Gastroesophageal sphincter (tissue), 4 donors: ENCODE data around the gene JSRP1. TPM values are rescaled to one million over a fixed set of nuclear protein-coding genes. Genes with fewer than 3 reads are reported as not detected.

Source experiments
- ATAC-seq: fragments of 150-250 bp; one replicate; pipeline ENCODE4 v1.9.1; 2016; ENCODE audit warnings: mild to moderate bottlenecking, moderate library complexity
- H3K27ac ChIP-seq, 4 donors: fragments of 200-600 bp; sonication (generic) in 3 of 4; 1 replicate in 3 of 4; 2 replicates in 1 of 4; pipeline ENCODE4 v1.5.1; 2016 to 2019
- H3K27me3 ChIP-seq: fragments of 200-600 bp; sonication (generic); one replicate; pipeline ENCODE4 v1.5.1; 2019
- H3K36me3 ChIP-seq, 2 donors: fragments of 200-600 bp; sonication (generic); one replicate each; pipeline ENCODE4 v1.5.1; 2019; ENCODE audit warnings: control low read depth in 1 of 2
- H3K4me1 ChIP-seq, 3 donors: fragments of 200-600 bp; sonication (generic); 1 replicate in 2 of 3; 2 replicates in 1 of 3; pipeline ENCODE4 v1.5.1; 2016 to 2019; ENCODE audit warnings: control low read depth in 2 of 3
- H3K4me3 ChIP-seq, 2 donors: fragments of 200-600 bp; sonication (generic); one replicate each; pipeline ENCODE4 v1.5.1; 2019; ENCODE audit warnings: mild to moderate bottlenecking in 1 of 2, moderate library complexity in 1 of 2
- H3K9me3 ChIP-seq, 3 donors: fragments of 200-600 bp; sonication (generic); one replicate each; pipeline ENCODE4 v1.5.1; 2017 to 2019; ENCODE audit warnings: control low read depth in 2 of 3
- EP300 ChIP-seq: sonication (generic); formaldehyde crosslinking; IDR thresholded peaks from one replicate; pipeline ENCODE4 v1.6.1; 2017; ENCODE audit warnings: antibody characterized with exemption, mild to moderate bottlenecking
- POLR2A ChIP-seq, 2 donors: fragments of 450-650 bp; IDR thresholded peaks; one replicate each; pipeline ENCODE4 v1.6.1; 2017; ENCODE audit warnings: antibody characterized with exemption in 2 of 2, mild to moderate bottlenecking in 2 of 2, moderate library complexity in 1 of 2
- POLR2AphosphoS5 ChIP-seq: sonication (generic); formaldehyde crosslinking; IDR thresholded peaks from one replicate; pipeline ENCODE4 v1.6.1; 2017; ENCODE audit warnings: antibody characterized with exemption
- WGBS, 2 donors: methylation state at CpG; one replicate each; pipeline ENCODE4 v1.1.5; 2018; ENCODE audit warnings: low coverage in 1 of 2; 5-methylcytosine and 5-hydroxymethylcytosine counted together
- total RNA-seq, 4 donors: library from RNA; depleted of rRNA; stranded (reverse); fragments of >200 nt; gene quantifications; one replicate each; pipeline ENCODE4 v1.1.0, GENCODE V29; 2016
- TF ChIP-seq, protein P1 (sequence below), 4 experiments: fragments of 200-600 bp in 2 of 4; fragments of 450-650 bp in 2 of 4; sonication (generic) in 1 of 4; IDR thresholded peaks; one replicate each; pipeline ENCODE4 v1.5.1; 2017 to 2019; ENCODE audit warnings: antibody characterized with exemption in 4 of 4, mild to moderate bottlenecking in 2 of 4, moderate library complexity in 2 of 4

JSRP1 gene
- total RNA-seq, 4 donors from 2014 or later = 0.37 TPM; not detected in 3

DNA sequence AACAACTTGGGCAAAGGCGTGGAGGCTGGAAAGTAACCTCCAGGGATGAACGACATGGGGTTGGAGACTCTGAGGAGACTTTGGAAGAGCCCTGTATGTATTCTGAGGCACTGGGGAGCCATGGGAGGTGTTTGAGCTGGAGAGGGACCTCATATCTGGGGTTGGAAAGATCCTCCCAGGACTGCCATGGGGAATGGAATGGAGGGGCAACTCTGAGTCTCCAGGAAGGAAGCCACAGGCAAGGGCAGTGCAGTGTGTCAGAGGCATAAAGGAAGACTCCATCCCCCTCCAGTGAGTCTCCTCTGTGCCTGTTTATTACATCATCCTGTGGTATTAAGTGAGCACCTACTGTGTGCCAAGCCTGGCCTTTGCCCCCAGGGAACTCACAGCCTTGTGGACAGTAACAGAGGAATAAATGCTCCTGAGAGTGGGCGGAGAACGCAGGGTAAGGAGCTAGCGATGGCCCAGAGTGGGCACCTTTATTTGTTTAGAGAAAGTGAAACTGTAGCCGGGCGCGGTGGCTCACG, 18.0 kb upstream of the JSRP1 start:
- peak overlapping the region in 1 of 2 donors; percentile 100 for H3K4me3 ChIP-seq
- TF ChIP-seq EP300 (no peak), POLR2A (IDR thresholded peaks at IDR 0.05) (no peak), POLR2AphosphoS5 (no peak)
- TF ChIP-seq, protein P1, sequence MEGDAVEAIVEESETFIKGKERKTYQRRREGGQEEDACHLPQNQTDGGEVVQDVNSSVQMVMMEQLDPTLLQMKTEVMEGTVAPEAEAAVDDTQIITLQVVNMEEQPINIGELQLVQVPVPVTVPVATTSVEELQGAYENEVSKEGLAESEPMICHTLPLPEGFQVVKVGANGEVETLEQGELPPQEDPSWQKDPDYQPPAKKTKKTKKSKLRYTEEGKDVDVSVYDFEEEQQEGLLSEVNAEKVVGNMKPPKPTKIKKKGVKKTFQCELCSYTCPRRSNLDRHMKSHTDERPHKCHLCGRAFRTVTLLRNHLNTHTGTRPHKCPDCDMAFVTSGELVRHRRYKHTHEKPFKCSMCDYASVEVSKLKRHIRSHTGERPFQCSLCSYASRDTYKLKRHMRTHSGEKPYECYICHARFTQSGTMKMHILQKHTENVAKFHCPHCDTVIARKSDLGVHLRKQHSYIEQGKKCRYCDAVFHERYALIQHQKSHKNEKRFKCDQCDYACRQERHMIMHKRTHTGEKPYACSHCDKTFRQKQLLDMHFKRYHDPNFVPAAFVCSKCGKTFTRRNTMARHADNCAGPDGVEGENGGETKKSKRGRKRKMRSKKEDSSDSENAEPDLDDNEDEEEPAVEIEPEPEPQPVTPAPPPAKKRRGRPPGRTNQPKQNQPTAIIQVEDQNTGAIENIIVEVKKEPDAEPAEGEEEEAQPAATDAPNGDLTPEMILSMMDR (IDR thresholded peaks at IDR 0.05) = no peak
- no peak for ATAC-seq

DNA sequence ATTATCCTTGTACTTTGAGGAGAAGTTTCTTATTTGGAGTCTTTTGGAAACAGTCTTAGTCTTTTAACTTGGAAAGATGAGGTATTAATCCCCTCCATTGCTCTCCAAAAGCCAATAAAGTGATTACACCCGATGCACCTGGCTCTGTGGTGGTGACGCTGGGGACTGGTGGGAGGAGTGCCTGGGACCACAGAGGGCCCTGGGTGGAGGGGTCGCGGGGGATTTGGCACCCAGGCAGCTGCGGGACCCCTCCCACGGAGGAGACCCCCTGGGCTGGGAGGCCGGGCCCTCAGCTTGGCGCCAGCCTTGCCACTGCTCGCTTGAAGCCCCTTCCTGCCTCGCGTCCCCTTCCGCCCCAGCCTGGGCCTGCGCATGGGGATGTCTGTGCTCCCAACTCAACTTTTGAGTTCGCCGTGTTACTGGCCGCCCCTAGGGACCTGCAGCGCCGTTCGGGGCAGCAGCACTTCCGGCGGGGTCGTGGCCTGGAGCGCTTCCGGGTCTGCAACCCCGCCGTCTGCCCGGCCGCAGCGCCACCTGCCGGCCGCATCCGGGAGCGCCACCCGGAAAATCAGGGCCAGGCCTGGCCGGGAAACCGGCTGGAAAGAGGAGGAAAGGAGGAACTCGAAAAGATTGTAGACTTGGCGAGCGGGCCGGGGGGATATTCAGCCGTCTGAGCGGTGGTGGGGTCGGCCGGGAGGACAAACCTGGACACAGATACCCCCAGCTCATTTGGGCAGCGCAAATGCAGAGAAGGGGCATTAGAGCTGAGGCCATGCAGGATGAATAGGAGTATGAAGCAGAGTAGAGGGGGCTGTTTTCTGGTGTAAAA, 17.4 kb upstream of the JSRP1 start:
- WGBS, 2 donors = 17 to 32% methylated on average over 5 to 14 of the region's 45 CpGs
- H3K4me3 ChIP-seq = peak overlapping the region; percentile 4 to 100
- H3K36me3 ChIP-seq = peaks cover 0 to 47% of the 10 kb centered on the region in 2 donors
- H3K27me3 ChIP-seq = no peaks in the 10 kb centered on the region
- H3K4me1 ChIP-seq = peaks cover 0 to 68% (median 42%) of the 10 kb centered on the region in 3 donors
- H3K9me3 ChIP-seq = no peaks in the 10 kb centered on the region
- H3K27ac ChIP-seq = peak overlapping the region; percentile 36 to 94 (median 81)
- TF ChIP-seq EP300 (no peak), POLR2A (IDR thresholded peaks at IDR 0.05) (peak; percentile 16), POLR2AphosphoS5 (peak; percentile 52)
- TF ChIP-seq, protein P1 (IDR thresholded peaks at IDR 0.05) = peak in 2 of 4 experiments; percentile 97 to 99
- peak; percentile 16 for ATAC-seq

More for the DNA sequence above, 18.0 kb upstream of the JSRP1 start:
- peaks cover 0 to 47% of the 10 kb centered on the region in 2 donors for H3K36me3 ChIP-seq
- peaks cover 0 to 64% (median 42%) of the 10 kb centered on the region in 3 donors for H3K4me1 ChIP-seq
- no peaks in the 10 kb centered on the region for H3K27me3 ChIP-seq
- H3K27ac ChIP-seq = peak overlapping the region in 3 of 4 donors; percentile 80 to 94 (median 82)
- H3K9me3 ChIP-seq = no peaks in the 10 kb centered on the region
- 68 to 73% methylated on average over 2 of the region's 9 CpGs for WGBS, 2 donors

DNA sequence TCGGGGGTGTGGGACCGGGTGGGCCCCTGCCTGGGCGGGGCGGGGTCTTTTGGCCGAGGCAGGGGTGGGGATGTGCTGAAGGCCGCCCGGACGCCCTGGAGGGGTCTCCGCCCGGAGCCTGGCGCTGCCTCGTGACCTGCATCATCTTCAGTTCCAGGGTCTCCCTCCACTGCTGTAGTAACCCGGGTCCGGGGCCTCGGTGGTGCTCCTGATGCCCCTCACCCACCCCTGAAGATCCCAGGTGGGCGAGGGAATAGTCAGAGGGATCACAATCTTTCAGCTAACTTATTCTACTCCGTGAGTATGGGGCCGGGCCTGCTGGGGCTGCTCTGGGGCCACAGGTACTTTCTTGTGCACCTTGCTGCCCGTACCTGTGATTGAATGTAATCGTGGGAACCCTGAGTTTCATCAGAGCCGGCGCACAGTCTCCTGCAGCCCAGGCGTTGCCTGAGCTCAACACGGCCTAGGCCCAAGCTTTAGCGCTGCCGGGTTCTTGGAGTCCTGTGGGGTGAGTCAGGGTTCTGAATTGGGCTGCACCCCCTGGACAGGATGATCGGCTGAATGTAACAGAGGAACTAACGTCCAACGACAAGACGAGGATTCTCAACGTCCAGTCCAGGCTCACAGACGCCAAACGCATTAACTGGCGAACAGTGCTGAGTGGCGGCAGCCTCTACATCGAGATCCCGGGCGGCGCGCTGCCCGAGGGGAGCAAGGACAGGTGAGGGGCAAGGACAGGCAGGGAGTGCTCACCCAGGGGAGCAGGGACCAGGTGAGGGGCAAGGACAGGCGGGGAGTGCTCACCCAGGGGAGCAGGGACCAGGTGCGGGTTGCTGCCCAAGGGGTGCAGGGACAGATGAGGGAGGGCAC, 15.3 kb upstream of the JSRP1 start:
- TF ChIP-seq, protein P1 (IDR thresholded peaks at IDR 0.05) = no peak
- no peak for TF ChIP-seq POLR2A (IDR thresholded peaks at IDR 0.05)
- no peak for TF ChIP-seq POLR2AphosphoS5
- no peak for ATAC-seq
- H3K4me1 ChIP-seq = peaks cover 0 to 78% (median 47%) of the 10 kb centered on the region in 3 donors
- no peaks in the 10 kb centered on the region for H3K27me3 ChIP-seq
- H3K36me3 ChIP-seq = peaks cover 0 to 36% of the 10 kb centered on the region in 2 donors
- 0 to 69% methylated on average over 3 to 7 of the region's 43 CpGs for WGBS, 2 donors
- H3K4me3 ChIP-seq = peak overlapping the region; percentile 88 to 100
- no peaks in the 10 kb centered on the region for H3K9me3 ChIP-seq
- peak overlapping the region; percentile 87 to 99 (median 96) for H3K27ac ChIP-seq

DNA sequence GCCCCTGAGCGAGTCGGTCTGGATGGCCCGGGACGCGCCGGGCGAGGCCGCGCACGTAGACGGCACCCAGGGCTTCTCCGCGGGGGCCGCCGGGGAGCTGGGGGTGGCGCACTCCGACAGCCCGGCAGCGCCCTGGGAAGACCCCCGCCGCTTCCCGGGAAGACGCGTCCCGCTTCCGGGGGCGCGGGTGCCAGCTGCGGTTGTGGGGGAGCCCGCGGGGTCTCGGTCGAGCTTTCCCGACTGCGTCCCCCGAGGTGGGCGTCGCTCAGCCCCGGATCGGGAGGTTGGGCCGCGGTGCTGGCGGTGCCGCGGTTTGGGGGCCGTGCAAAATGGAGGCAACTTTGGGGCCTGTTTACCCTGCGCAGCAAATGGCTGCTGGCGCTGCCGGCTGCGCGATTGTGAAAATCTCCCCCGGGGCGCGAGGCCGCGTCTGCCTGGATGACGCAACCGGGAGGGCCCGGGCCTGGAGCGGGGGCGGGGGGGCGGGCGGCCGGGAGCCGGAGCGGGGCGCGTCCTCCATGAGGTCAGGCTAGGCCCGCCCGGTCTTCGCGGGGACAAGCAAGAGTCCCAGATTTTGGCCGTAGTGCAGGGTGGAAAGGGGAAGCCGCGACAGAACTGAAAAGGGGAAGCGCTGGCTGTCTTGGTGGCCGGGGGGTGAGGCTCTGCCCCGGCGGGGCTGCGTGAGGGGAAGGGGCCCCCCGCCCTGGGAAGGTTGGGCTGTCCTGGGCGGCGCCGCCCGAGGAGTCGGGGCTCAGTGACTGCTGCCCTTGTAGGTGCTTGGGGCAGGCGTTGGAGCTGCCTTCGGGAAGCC, 14.4 kb upstream of the JSRP1 start:
- no CpG with 5 or more reads among the region's 88 CpGs for WGBS, 2 donors
- Histone ChIP-seq H3K27ac (peak overlapping the region; percentile 87 to 99 (median 96)), H3K9me3 (no peaks in the 10 kb centered on the region), H3K36me3 (peaks cover 0 to 28% of the 10 kb centered on the region in 2 donors), H3K4me3 (peak overlapping the region; percentile 88 to 100), H3K27me3 (no peaks in the 10 kb centered on the region), H3K4me1 (peaks cover 0 to 76% (median 44%) of the 10 kb centered on the region in 3 donors)
- peak; percentile 52 for ATAC-seq
- TF ChIP-seq EP300 = no peak
- peak; percentile 91 for TF ChIP-seq POLR2AphosphoS5
- TF ChIP-seq, protein P1 (IDR thresholded peaks at IDR 0.05) = no peak
- TF ChIP-seq POLR2A (IDR thresholded peaks at IDR 0.05) = peak; percentile 51 to 69
